K562 (cell line): ENCODE measurements around the gene DLST. TPM values are rescaled to one million over a fixed set of nuclear protein-coding genes. Genes with fewer than 3 reads are reported as not detected.

Experiments used
- ATAC-seq: fragments of 200-7000 bp; cut with Tn5 transposase; 3 replicates; pipeline ENCODE4 v1.9.1; 2020; ENCODE audit warnings: moderate library complexity
- BruUV-seq: library from RNA; stranded (reverse); fragments of 400-500 nt; replicated peaks from 2 replicates; lab custom pipeline; 2021; lab: Mats Ljungman, UMichigan
- CTCF ChIA-PET: fragments of 300-600 bp; formaldehyde crosslinking; extraction: SDS; loops from one replicate; lab custom pipeline; 2021; ENCODE audit warnings: low intra/inter-chr PET ratio; lab: Yijun Ruan, JAX
- POLR2A ChIA-PET: fragments of 300-600, 350-650 bp; sonication (Branson Sonifier 250); formaldehyde crosslinking; extraction: SDS; loops from one replicate; lab custom pipeline; 2021; ENCODE audit warnings: antibody characterized with exemption, inconsistent platforms; lab: Yijun Ruan, JAX
- DNase-seq, 4 experiments: peaks; one replicate each; pipeline versions ENCODE4 v3.0.0 to v3.0.0-alpha.2; 2011 to 2018; ENCODE audit warnings: low spot score in 3 of 4, mixed read lengths in 3 of 4; ENCODE audit errors: extremely low read depth in 1 of 4
- FAIRE-seq: peaks from 2 replicates; lab custom pipeline; 2011; peaks lifted over from hg19 to GRCh38; lab: Jason Lieb, UNC
- H2AFZ ChIP-seq: 2 replicates; pipeline ENCODE4 v1.6.0; 2011; ENCODE audit warnings: low read depth, low read length, control low read depth, inconsistent platforms
- H3K27ac ChIP-seq: fragments of 200-600 bp; 3 replicates; pipeline ENCODE4 v1.8.0; 2011; ENCODE audit warnings: low read depth, mild to moderate bottlenecking, control low read depth, inconsistent platforms, low read length, moderate library complexity, mixed read lengths; ENCODE audit errors: extremely low read depth
- H3K27me3 ChIP-seq, 2 experiments: fragments of 300-600 bp in 1 of 2; 2 replicates in 1 of 2; 3 replicates in 1 of 2; pipeline versions ENCODE4 v1.6.0 to v1.8.0; 2011; ENCODE audit warnings: inconsistent platforms in 2 of 2, low read length in 2 of 2, mild to moderate bottlenecking in 1 of 2, mixed read lengths in 1 of 2, moderate library complexity in 1 of 2; ENCODE audit not compliant: control insufficient read depth in 2 of 2, insufficient read depth in 2 of 2
- H3K36me3 ChIP-seq: fragments of 300-600 bp; 3 replicates; pipeline ENCODE4 v1.8.0; 2011; ENCODE audit warnings: mild to moderate bottlenecking, low read length, inconsistent platforms; ENCODE audit not compliant: control insufficient read depth, insufficient read depth
- H3K4me1 ChIP-seq, 2 experiments: fragments of 200-600 bp in 1 of 2; replicated peaks in 1 of 2; 2 replicates in 1 of 2; 3 replicates in 1 of 2; pipeline versions ENCODE4 v1.5.1 to v1.8.0; 2011; ENCODE audit warnings: inconsistent platforms in 2 of 2, low read length in 2 of 2, mild to moderate bottlenecking in 1 of 2, mixed read lengths in 1 of 2, moderate library complexity in 1 of 2; ENCODE audit not compliant: control insufficient read depth in 2 of 2, insufficient read depth in 2 of 2
- H3K4me2 ChIP-seq: 2 replicates; pipeline ENCODE4 v1.6.1; 2011; ENCODE audit warnings: low read length, control low read depth, inconsistent platforms, mixed read lengths; ENCODE audit not compliant: insufficient read depth
- H3K4me3 ChIP-seq: fragments of 200-600 bp; sonication (generic), shearing (Covaris generic); 2 replicates; pipeline ENCODE4 v1.5.1; 2016; ENCODE audit warnings: control low read depth, inconsistent platforms
- H3K79me2 ChIP-seq: fragments of 200-600 bp; 3 replicates; pipeline ENCODE4 v1.8.0; 2011; ENCODE audit warnings: low read length, inconsistent platforms; ENCODE audit not compliant: control insufficient read depth, insufficient read depth
- H3K9ac ChIP-seq, 2 experiments: 2 replicates each; pipeline versions ENCODE4 v1.6.0 to v1.6.1; 2011; ENCODE audit warnings: low read depth in 2 of 2, low read length in 2 of 2, control low read depth in 1 of 2, inconsistent platforms in 1 of 2, mild to moderate bottlenecking in 1 of 2, mixed read lengths in 1 of 2; ENCODE audit not compliant: insufficient read depth in 1 of 2
- H3K9me1 ChIP-seq: one replicate; pipeline ENCODE4 v1.6.0; 2011; ENCODE audit warnings: inconsistent platforms, mild to moderate bottlenecking, low read length, moderate library complexity; ENCODE audit not compliant: control insufficient read depth, insufficient read depth
- H3K9me3 ChIP-seq: replicated peaks from 2 replicates; pipeline ENCODE4 v1.5.1; 2011; ENCODE audit warnings: low read depth, low read length, inconsistent platforms; ENCODE audit not compliant: control insufficient read depth, insufficient read depth
- H4K20me1 ChIP-seq: replicated peaks from 2 replicates; pipeline ENCODE4 v1.6.1; 2011; ENCODE audit warnings: low read length, inconsistent platforms, mixed read lengths; ENCODE audit not compliant: control insufficient read depth, insufficient read depth
- CSDE1 ChIP-seq, 2 experiments: fragments of 450-650 bp; IDR thresholded peaks; 2 replicates each; pipeline ENCODE4 v1.6.1; 2016; ENCODE audit warnings: mild to moderate bottlenecking in 1 of 2
- E2F3 ChIP-seq: fragments of 250-450 bp; sonication (Bioruptor Pico); IDR thresholded peaks from 2 replicates; pipeline ENCODE4 v1.4.0; 2020; ENCODE audit warnings: mild to moderate bottlenecking
- PHB2 ChIP-seq: fragments of 450-650 bp; IDR thresholded peaks from 2 replicates; pipeline ENCODE4 v1.6.1; 2017; ENCODE audit warnings: low read depth
- SAFB2 ChIP-seq: fragments of 200-400 bp; formaldehyde crosslinking; IDR thresholded peaks from 2 replicates; pipeline ENCODE4 v1.6.1; 2018; ENCODE audit warnings: borderline replicate concordance, low read length, low read depth, moderate library complexity; ENCODE audit not compliant: severe bottlenecking
- SIX5 ChIP-seq, 2 experiments: IDR thresholded peaks; 2 replicates each; pipeline ENCODE4 v1.6.1; 2011; ENCODE audit warnings: low read length in 2 of 2, borderline replicate concordance in 1 of 2, low read depth in 1 of 2, mild to moderate bottlenecking in 1 of 2, moderate library complexity in 1 of 2; ENCODE audit not compliant: insufficient read depth in 1 of 2
- TGIF2 ChIP-seq: sonication (generic); formaldehyde crosslinking; IDR thresholded peaks from 2 replicates; pipeline ENCODE4 v1.8.1; 2022; ENCODE audit warnings: mild to moderate bottlenecking, missing genetic modification reagents, moderate library complexity
- ZNF282 ChIP-seq: sonication (generic); formaldehyde crosslinking; IDR thresholded peaks from 2 replicates; pipeline ENCODE4 v1.8.1; 2023; ENCODE audit warnings: missing genetic modification reagents
- WGBS: fragments of 100-300 bp; shearing (Covaris generic); methylation state at CpG from one replicate; pipeline ENCODE4 v1.1.6; 2016; ENCODE audit warnings: low coverage, mixed read lengths; ENCODE audit not compliant: insufficient coverage; ENCODE audit errors: missing lambda C conversion rate; 5-methylcytosine and 5-hydroxymethylcytosine counted together
- in situ Hi-C: fragments of 300-500 bp; cut with MboI; formaldehyde crosslinking; loops from 4 replicates; pipeline ENCODE4 v1.15.0; 2018; ENCODE audit warnings: inconsistent platforms, mixed read lengths
- intact Hi-C: fragments of 100-400 bp; cut with micrococcal nuclease; formaldehyde crosslinking; loops from 2 replicates; pipeline ENCODE4 v1.14.2; 2022
- polyA plus RNA-seq, 8 experiments: library from polyadenylated mRNA; depleted of rRNA in 4 of 8; stranded (reverse) in 5 of 8; unstranded in 3 of 8; fragments of >200 nt; fragmentation: Nextera tagmentation in 2 of 8; fragmentation: Illumina TruSeq in 1 of 8; extraction: Ambion mirVana in 2 of 8; extraction: Trizol in 1 of 8; gene quantifications; 2 replicates each; pipeline versions ENCODE4 v1.2.1 to v1.2.3, GENCODE V29; 2011 to 2014; ENCODE audit warnings: inconsistent platforms in 1 of 8, missing spikeins in 1 of 8
- total RNA-seq, 7 experiments: library from RNA; depleted of rRNA in 6 of 7; stranded (reverse); fragments of >200 nt in 6 of 7; fragmentation: Illumina TruSeq in 2 of 7; extraction: Trizol in 2 of 7; gene quantifications; 2 replicates each; pipeline versions ENCODE4 v1.2.1 to v1.2.3, GENCODE V29; 2011 to 2021; ENCODE audit warnings: low replicate concordance in 1 of 7
- TF ChIP-seq, protein P1 (sequence below): fragments of 250-450 bp; sonication (Bioruptor Pico); IDR thresholded peaks from 2 replicates; pipeline ENCODE4 v1.5.0; 2020; ENCODE audit warnings: mild to moderate bottlenecking
- TF ChIP-seq, protein P2 (sequence below): fragments of 450-650 bp; IDR thresholded peaks from 2 replicates; pipeline ENCODE4 v1.6.1; 2014; ENCODE audit warnings: low read depth, mild to moderate bottlenecking, moderate library complexity, borderline replicate concordance
- TF ChIP-seq, protein P3 (sequence below), 2 experiments: fragments of 450-650 bp; IDR thresholded peaks; 2 replicates each; pipeline ENCODE4 v1.6.1; 2016; ENCODE audit warnings: mild to moderate bottlenecking in 2 of 2, borderline replicate concordance in 1 of 2, low read depth in 1 of 2, moderate library complexity in 1 of 2

DLST gene
- total and polyA plus RNA-seq, 9 of the 15 experiments (the other 6 are each of a cell fraction or from before 2014, with no cell fraction given) = 3.0 to 73.7 (median 45.4) TPM

DNA sequence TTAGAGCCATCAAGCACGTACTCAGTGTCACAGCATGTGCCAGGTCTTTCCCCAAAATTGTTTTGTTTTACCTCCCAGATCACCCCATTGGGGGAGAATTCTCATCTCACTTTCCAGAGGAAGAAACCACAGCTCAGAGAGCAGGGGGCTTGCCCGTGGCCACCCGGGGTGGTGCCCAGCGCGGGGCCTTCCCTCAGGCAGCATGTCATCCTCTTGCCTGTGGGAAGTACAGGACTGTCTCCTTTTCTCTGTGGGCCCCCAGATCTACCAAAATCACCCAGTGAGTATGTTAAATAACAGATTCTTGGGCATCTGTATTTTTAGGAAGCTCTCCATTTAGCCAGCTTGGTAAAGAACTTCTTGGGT is 35.4 kb downstream of the DLST start:
- Histone ChIP-seq H3K4me2 (no peak overlapping the region), H2AFZ (no peak overlapping the region), H3K9me3 (no peaks in the 10 kb centered on the region), H4K20me1 (no peaks in the 10 kb centered on the region), H3K79me2 (no peaks in the 10 kb centered on the region), H3K4me1 (peaks cover 0 to 17% of the 10 kb centered on the region in 2 experiments; a peak in 3 of 5 replicates), H3K27me3 (no peaks in the 10 kb centered on the region), H3K9me1 (no peaks in the 10 kb centered on the region), H3K4me3 (no peak overlapping the region), H3K36me3 (no peaks in the 10 kb centered on the region), H3K9ac (peak overlapping the region in 1 of 2 experiments; percentile 52; a peak in 1 of 4 replicates), H3K27ac (no peak overlapping the region)
- no peak for DNase-seq
- no peak for ATAC-seq
- in situ Hi-C loops (loop anchor here (10.0 kb wide), 1 partner anchor 158 kb away; no protein-coding TSS in a partner anchor), intact Hi-C loops (loop anchor here (10.0 kb wide), 1 partner anchor 388 kb away; no protein-coding TSS in a partner anchor)
- ChIA-PET POLR2A (interaction anchor here (0.7 to 1.2 kb wide), 3 partner anchors 12 to 357 kb away, joined by 3 to 5 read pairs (median 3); no protein-coding TSS in a partner anchor), CTCF (no interaction called here)
- BruUV-seq = no TSS peak
- WGBS = 88% methylated on average over 1 of the region's 5 CpGs
- no peak for FAIRE-seq
- TF ChIP-seq, protein P1, sequence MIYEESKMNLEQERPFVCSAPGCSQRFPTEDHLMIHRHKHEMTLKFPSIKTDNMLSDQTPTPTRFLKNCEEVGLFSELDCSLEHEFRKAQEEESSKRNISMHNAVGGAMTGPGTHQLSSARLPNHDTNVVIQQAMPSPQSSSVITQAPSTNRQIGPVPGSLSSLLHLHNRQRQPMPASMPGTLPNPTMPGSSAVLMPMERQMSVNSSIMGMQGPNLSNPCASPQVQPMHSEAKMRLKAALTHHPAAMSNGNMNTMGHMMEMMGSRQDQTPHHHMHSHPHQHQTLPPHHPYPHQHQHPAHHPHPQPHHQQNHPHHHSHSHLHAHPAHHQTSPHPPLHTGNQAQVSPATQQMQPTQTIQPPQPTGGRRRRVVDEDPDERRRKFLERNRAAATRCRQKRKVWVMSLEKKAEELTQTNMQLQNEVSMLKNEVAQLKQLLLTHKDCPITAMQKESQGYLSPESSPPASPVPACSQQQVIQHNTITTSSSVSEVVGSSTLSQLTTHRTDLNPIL (CRISPR knock-in tag) = no peak
- TF ChIP-seq TGIF2 (CRISPR knock-in tag) (no peak), ZNF282 (no peak), E2F3 (CRISPR knock-in tag) (no peak), PHB2 (no peak), SIX5 (IDR thresholded peaks at IDR 0.05; ENCODE audit: borderline replicate concordance in 1 of 2, insufficient read depth in 1 of 2, low read depth in 1 of 2, low read length in 2 of 2) (no peak), CSDE1 (IDR thresholded peaks at IDR 0.05) (no peak), SAFB2 (no peak)
- TF ChIP-seq, protein P2, sequence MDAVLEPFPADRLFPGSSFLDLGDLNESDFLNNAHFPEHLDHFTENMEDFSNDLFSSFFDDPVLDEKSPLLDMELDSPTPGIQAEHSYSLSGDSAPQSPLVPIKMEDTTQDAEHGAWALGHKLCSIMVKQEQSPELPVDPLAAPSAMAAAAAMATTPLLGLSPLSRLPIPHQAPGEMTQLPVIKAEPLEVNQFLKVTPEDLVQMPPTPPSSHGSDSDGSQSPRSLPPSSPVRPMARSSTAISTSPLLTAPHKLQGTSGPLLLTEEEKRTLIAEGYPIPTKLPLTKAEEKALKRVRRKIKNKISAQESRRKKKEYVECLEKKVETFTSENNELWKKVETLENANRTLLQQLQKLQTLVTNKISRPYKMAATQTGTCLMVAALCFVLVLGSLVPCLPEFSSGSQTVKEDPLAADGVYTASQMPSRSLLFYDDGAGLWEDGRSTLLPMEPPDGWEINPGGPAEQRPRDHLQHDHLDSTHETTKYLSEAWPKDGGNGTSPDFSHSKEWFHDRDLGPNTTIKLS = no peak
- TF ChIP-seq, protein P3, sequence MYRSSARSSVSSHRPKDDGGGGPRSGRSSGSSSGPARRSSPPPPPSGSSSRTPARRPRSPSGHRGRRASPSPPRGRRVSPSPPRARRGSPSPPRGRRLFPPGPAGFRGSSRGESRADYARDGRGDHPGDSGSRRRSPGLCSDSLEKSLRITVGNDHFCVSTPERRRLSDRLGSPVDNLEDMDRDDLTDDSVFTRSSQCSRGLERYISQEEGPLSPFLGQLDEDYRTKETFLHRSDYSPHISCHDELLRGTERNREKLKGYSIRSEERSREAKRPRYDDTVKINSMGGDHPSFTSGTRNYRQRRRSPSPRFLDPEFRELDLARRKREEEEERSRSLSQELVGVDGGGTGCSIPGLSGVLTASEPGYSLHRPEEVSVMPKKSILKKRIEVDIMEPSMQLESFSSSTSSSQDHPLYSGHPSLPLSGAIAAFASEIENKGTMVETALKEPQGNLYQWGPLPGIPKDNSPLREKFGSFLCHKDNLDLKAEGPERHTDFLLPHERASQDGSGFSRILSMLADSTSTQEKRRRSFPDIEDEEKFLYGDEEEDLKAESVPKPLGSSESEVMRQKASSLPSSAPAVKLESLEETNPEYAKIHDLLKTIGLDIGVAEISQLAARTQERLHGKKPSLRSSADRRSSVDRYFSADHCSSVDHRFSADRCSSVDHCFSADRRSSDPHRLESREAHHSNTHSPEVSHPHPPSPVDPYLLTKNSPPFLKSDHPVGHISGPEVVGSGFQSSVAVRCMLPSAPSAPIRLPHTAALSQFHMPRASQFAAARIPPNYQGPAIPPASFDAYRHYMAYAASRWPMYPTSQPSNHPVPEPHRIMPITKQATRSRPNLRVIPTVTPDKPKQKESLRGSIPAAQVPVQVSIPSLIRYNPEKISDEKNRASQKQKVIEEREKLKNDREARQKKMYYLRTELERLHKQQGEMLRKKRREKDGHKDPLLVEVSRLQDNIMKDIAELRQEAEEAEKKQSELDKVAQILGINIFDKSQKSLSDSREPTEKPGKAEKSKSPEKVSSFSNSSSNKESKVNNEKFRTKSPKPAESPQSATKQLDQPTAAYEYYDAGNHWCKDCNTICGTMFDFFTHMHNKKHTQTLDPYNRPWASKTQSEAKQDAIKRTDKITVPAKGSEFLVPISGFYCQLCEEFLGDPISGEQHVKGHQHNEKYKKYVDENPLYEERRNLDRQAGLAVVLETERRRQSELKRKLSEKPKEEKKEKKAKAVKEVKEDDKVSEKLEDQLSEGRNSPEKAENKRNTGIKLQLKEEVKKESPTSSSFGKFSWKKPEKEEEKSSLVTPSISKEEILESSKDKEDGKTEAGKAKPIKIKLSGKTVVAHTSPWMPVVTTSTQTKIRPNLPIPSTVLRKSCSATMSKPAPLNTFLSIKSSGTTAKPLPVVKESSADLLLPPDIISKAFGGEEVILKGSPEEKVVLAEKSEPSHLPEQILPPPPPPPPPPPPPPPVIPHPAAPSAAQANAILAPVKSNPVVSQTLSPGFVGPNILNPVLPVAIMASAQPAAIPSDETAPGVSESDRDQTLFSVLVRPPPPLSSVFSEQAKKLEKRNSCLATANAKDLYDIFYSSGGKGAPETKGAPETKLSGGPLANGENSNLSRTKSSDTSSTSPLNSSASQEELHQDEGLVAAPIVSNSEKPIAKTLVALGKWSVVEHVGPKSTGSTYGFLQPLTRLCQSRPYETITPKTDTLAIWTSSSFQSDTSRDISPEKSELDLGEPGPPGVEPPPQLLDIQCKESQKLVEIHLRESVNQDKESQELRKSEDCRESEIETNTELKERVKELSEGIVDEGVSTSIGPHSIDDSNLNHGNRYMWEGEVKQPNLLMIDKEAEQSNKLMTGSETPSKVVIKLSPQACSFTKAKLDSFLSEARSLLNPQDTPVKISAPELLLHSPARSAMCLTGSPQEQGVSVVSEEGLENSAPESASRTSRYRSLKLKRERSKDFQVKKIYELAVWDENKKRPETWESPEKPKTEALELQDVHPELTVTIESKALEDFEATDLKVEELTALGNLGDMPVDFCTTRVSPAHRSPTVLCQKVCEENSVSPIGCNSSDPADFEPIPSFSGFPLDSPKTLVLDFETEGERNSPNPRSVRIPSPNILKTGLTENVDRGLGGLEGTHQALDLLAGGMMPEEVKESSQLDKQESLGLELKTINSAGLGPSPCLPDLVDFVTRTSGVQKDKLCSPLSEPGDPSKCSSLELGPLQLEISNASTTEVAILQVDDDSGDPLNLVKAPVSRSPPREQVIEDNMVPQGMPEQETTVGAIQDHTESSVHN (IDR thresholded peaks at IDR 0.05; ENCODE audit: borderline replicate concordance in 1 of 2, low read depth in 1 of 2) = no peak
